PC-3 (cell line): Measurements from ENCODE around the gene LIG3. TPM values are rescaled to one million over a fixed set of nuclear protein-coding genes. Genes with fewer than 3 reads are reported as not detected.

Experiments used
- ATAC-seq: fragments of 200-7000 bp; cut with Tn5 transposase; 2 replicates; pipeline ENCODE4 v1.9.1; 2020; ENCODE audit warnings: mild to moderate bottlenecking, moderate library complexity
- BruUV-seq: library from RNA; stranded (reverse); fragments of 400-500 nt; replicated peaks from 2 replicates; lab custom pipeline; 2021; lab: Mats Ljungman, UMichigan
- CTCF ChIA-PET: fragments of 300-600 bp; sonication (Branson Sonifier 250); formaldehyde crosslinking; loops from one replicate; lab custom pipeline; 2022; ENCODE audit warnings: antibody characterized with exemption; lab: Charles Lee
- POLR2A ChIA-PET: fragments of 300-600 bp; sonication (Branson Sonifier 250); formaldehyde crosslinking; loops from one replicate; lab custom pipeline; 2022; ENCODE audit warnings: antibody characterized with exemption; ENCODE audit not compliant: unreplicated experiment; lab: Charles Lee
- DNase-seq: peaks from one replicate; pipeline ENCODE4 v3.0.0-alpha.2; 2015
- H2AFZ ChIP-seq: fragments of 300-600 bp; sonication (generic); 2 replicates; pipeline ENCODE4 v1.6.0; 2016; ENCODE audit warnings: antibody characterized with exemption, low read length
- H3F3A ChIP-seq: fragments of 300-600 bp; sonication (generic); one replicate; pipeline ENCODE4 v1.6.0; 2017; ENCODE audit warnings: antibody characterized with exemption, low read length, control low read depth, mild to moderate bottlenecking; ENCODE audit not compliant: unreplicated experiment
- H3K27ac ChIP-seq: fragments of 300-600 bp; sonication (generic); 2 replicates; pipeline ENCODE4 v1.5.1; 2016; ENCODE audit warnings: mild to moderate bottlenecking, low read length
- H3K27me3 ChIP-seq: fragments of 300-600 bp; sonication (generic); 2 replicates; pipeline ENCODE4 v1.6.1; 2016; ENCODE audit warnings: low read length, mixed read lengths
- H3K36me3 ChIP-seq: fragments of 300-600 bp; sonication (generic); 2 replicates; pipeline ENCODE4 v1.6.1; 2016; ENCODE audit warnings: low read depth, mixed run types, low read length, mixed read lengths
- H3K4me1 ChIP-seq: fragments of 300-600 bp; sonication (generic); 2 replicates; pipeline ENCODE4 v1.5.1; 2016; ENCODE audit warnings: low read length; ENCODE audit not compliant: insufficient read depth
- H3K4me2 ChIP-seq: fragments of 300-600 bp; sonication (generic); 2 replicates; pipeline ENCODE4 v1.6.0; 2016; ENCODE audit warnings: low read length
- H3K4me3 ChIP-seq: fragments of 300-600 bp; sonication (generic); 2 replicates; pipeline ENCODE4 v1.5.1; 2016; ENCODE audit warnings: mild to moderate bottlenecking, low read length, mixed read lengths
- H3K79me2 ChIP-seq: fragments of 300-600 bp; sonication (generic); 2 replicates; pipeline ENCODE4 v1.6.1; 2017; ENCODE audit warnings: low read length, mixed read lengths
- H3K9ac ChIP-seq: fragments of 300-600 bp; sonication (generic); 2 replicates; pipeline ENCODE4 v1.6.0; 2016; ENCODE audit warnings: mild to moderate bottlenecking, low read length
- H3K9me2 ChIP-seq: fragments of 300-600 bp; sonication (generic); replicated peaks from 2 replicates; pipeline ENCODE4 v1.6.1; 2016; ENCODE audit warnings: mixed run types, low read length, mixed read lengths
- H3K9me3 ChIP-seq: fragments of 300-600 bp; sonication (generic); 2 replicates; pipeline ENCODE4 v1.6.1; 2016; ENCODE audit warnings: low read length, mixed read lengths
- H4K20me1 ChIP-seq: fragments of 300-600 bp; sonication (generic); 2 replicates; pipeline ENCODE4 v1.6.1; 2016; ENCODE audit warnings: low read length, mixed read lengths
- CTCF ChIP-seq: fragments of 300-600 bp; sonication (generic); conservative IDR thresholded peaks from 2 replicates; pipeline ENCODE4 v1.5.1; 2017; ENCODE audit warnings: antibody characterized with exemption, low read depth, mild to moderate bottlenecking, low read length
- EZH2 ChIP-seq: fragments of 300-600 bp; sonication (generic); IDR thresholded peaks from one replicate; pipeline ENCODE4 v1.6.1; 2017; ENCODE audit warnings: antibody characterized with exemption, mild to moderate bottlenecking, low read length; ENCODE audit not compliant: unreplicated experiment
- EZH2phosphoT487 ChIP-seq: fragments of 300-600 bp; sonication (generic); IDR thresholded peaks from 2 replicates; pipeline ENCODE4 v1.6.1; 2018; ENCODE audit warnings: mild to moderate bottlenecking, antibody characterized with exemption, low read length, borderline replicate concordance
- intact Hi-C: fragments of 100-400 bp; cut with micrococcal nuclease; formaldehyde crosslinking; loops from 2 replicates; pipeline ENCODE4 v1.9.0; 2023
- total RNA-seq: library from RNA; depleted of rRNA; stranded (reverse); fragments of >200 nt; gene quantifications from 2 replicates; pipeline ENCODE4 v1.2.3, GENCODE V29; 2014

LIG3 gene
- total RNA-seq, 1 experiment from 2014 or later = 43.2 TPM

DNA sequence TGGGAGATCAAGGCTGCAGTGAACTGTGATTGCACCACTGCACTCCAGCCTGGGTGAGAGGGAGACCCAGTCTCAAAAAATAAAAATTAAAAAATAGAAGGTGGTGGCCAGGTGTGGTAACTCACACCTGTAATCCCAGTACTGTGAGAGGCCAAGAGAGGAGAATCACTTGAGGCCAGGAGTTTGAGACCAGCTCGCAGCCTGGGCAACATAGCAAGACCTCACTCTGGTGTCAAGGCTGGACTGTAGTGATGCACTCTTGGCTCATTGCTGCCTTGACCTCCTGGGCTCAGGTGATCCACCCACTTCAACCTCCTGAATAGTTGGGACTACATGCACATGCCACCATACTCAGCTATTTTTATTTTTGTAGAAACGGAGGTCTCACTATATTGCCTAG lies 69.9 kb downstream of the LIG3 start:
- no peak overlapping the region for H3K4me2 ChIP-seq
- H3F3A ChIP-seq = peaks cover 5% of the 10 kb centered on the region
- ATAC-seq (no peak), DNase-seq (no peak)
- peaks cover 88% of the 10 kb centered on the region for H3K79me2 ChIP-seq
- H3K27me3 ChIP-seq = no peaks in the 10 kb centered on the region
- POLR2A ChIA-PET = no interaction called here
- intact Hi-C loops = no loop called here
- no peak overlapping the region for H3K27ac ChIP-seq
- CTCF ChIA-PET = interaction anchor here (0.7 kb wide), 1 partner anchor 76 kb away, joined by 3 read pairs; no protein-coding TSS in a partner anchor
- no peak overlapping the region for H3K9ac ChIP-seq
- no peaks in the 10 kb centered on the region for H3K36me3 ChIP-seq
- H2AFZ ChIP-seq = no peak overlapping the region
- H3K9me3 ChIP-seq = no peaks in the 10 kb centered on the region
- H4K20me1 ChIP-seq = no peaks in the 10 kb centered on the region
- no peak for TF ChIP-seq CTCF
- no peak for TF ChIP-seq EZH2
- no peak for TF ChIP-seq EZH2phosphoT487
- H3K4me1 ChIP-seq = peaks cover 11% of the 10 kb centered on the region; the same call in 1 of the 2 replicates
- no peaks in the 10 kb centered on the region for H3K9me2 ChIP-seq
- no peak overlapping the region for H3K4me3 ChIP-seq
- no TSS peak for BruUV-seq

DNA sequence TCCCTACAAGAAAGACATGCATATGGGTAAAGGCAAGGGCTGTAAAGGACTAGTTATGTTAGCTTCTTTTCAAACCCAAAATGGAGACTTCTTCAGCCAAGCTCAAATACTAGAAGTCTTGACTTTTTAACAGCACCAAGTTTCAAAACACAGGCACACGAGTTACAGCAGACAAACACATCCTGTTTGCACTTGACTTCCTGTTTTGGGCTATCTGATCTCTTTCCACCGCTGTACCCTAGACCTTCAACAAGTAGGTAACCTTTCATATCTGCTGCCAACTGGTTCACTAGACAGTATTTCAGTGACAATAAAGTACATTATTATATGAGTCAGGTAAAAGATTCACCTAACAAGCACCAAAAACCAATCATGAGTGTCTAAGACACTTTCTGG lies 70.9 kb downstream of the LIG3 start:
- CTCF ChIA-PET = no interaction called here
- peaks cover 87% of the 10 kb centered on the region for H3K79me2 ChIP-seq
- no peak overlapping the region for H2AFZ ChIP-seq
- H3K9me3 ChIP-seq = no peaks in the 10 kb centered on the region
- intact Hi-C loops = no loop called here
- TF ChIP-seq CTCF (no peak), EZH2phosphoT487 (no peak)
- no TSS peak for BruUV-seq
- DNase-seq (no peak), ATAC-seq (no peak)
- no peak overlapping the region for H3K4me3 ChIP-seq
- H3K4me1 ChIP-seq = peaks cover 11% of the 10 kb centered on the region; the same call in 1 of the 2 replicates
- no peaks in the 10 kb centered on the region for H3K27me3 ChIP-seq
- H3K9ac ChIP-seq = no peak overlapping the region
- no peak overlapping the region for H3K4me2 ChIP-seq
- H3K36me3 ChIP-seq = no peaks in the 10 kb centered on the region
- H4K20me1 ChIP-seq = no peaks in the 10 kb centered on the region
- H3K27ac ChIP-seq = no peak overlapping the region
- peaks cover 5% of the 10 kb centered on the region for H3F3A ChIP-seq
- POLR2A ChIA-PET = no interaction called here
- no peaks in the 10 kb centered on the region for H3K9me2 ChIP-seq

- Histone ChIP-seq H3K36me3 (no peaks in the 10 kb centered on the region), H3F3A (peaks cover 5% of the 10 kb centered on the region), H3K4me1 (peaks cover 8% of the 10 kb centered on the region; the same call in 1 of the 2 replicates), H3K79me2 (peaks cover 86% of the 10 kb centered on the region), H2AFZ (no peak overlapping the region), H3K9me2 (no peaks in the 10 kb centered on the region), H3K27ac (no peak overlapping the region), H4K20me1 (no peaks in the 10 kb centered on the region), H3K4me3 (no peak overlapping the region), H3K4me2 (no peak overlapping the region), H3K27me3 (no peaks in the 10 kb centered on the region), H3K9ac (no peak overlapping the region), H3K9me3 (no peaks in the 10 kb centered on the region)
- BruUV-seq = no TSS peak
- CTCF ChIA-PET = no interaction called here
- intact Hi-C loops = no loop called here
- ATAC-seq = no peak
- POLR2A ChIA-PET = no interaction called here
- no peak for DNase-seq
- TF ChIP-seq CTCF = no peak
- TF ChIP-seq EZH2 = no peak
- TF ChIP-seq EZH2phosphoT487 = no peak
Observed at GRCh38 chr17:35051579-35052240, 71.4 kb downstream of the LIG3 start.
